ENCODE measurements around the gene CDC45. TPM values are rescaled to one million over a fixed set of nuclear protein-coding genes. Genes with fewer than 3 reads are reported as not detected.

CDC45 gene
- total and polyA plus RNA-seq, 2 of the 13 experiments (the other 11 are each of a cell fraction or from before 2014, with no cell fraction given), result 14.4 to 36.3 TPM

DNA sequence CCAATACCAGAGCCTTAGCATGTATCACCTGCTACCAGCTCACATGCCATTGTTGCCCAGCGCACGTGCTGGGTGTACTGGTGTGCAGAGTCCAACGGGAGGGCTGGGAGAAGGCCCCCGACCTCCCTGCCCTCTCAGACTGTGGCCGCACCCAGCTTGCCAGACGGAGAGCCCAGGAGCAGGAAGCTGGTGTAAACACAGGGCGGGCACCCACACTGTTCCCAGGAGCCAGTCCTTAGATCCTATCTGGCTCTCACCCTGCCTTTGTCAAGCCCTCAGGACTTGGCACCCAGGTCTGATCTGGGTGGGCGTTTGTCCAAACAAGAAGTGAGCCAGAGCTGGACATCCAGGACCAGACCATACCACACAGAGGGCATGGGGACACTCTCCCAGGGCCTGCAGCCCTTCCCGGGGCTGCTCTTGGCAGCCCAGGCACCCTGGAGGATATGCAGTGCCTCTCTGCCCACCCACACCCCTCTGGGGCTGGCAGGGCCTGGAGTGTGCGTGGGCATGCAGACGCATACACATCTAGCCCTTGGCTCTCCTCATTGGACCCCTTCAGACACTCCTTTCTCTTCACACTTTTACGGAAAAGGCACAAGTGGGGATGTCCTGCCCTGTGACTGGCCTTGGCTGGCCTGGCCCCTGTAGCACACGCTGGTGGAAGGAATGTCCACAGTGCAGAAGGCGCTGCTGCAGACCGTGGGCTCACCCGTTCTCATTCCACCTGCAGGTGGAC lies 64.4 kb downstream of the CDC45 start (continued):
- TF ChIP-seq GABPB1 (CRISPR knock-in tag; IDR thresholded peaks at IDR 0.05) (0 out of 2 replicates have a peak, but pooled peaks have one; percentile 41), BCL6 (CRISPR knock-in tag; IDR thresholded peaks at IDR 0.05) (0 out of 2 replicates have a peak, but pooled peaks have one; percentile 26), SALL1 (CRISPR knock-in tag; IDR thresholded peaks at IDR 0.05) (peak; percentile 72), MTA1 (CRISPR knock-in tag; IDR thresholded peaks at IDR 0.05; ENCODE audit: borderline replicate concordance) (peak; percentile 71; the same call in 1 of the 2 replicates), HDAC1 (CRISPR knock-in tag; IDR thresholded peaks at IDR 0.05) (no peak), BRCA1 (CRISPR knock-in tag; IDR thresholded peaks at IDR 0.05) (no peak), TEAD2 (CRISPR knock-in tag; IDR thresholded peaks at IDR 0.05) (no peak), ZNF558 (CRISPR knock-in tag; IDR thresholded peaks at IDR 0.05; ENCODE audit: borderline replicate concordance) (no peak), HOXA5 (CRISPR knock-in tag; IDR thresholded peaks at IDR 0.05) (0 out of 2 replicates have a peak, but pooled peaks have one; percentile 67), YEATS2 (CRISPR knock-in tag; IDR thresholded peaks at IDR 0.05; ENCODE audit: borderline replicate concordance) (peak; percentile 33; the same call in 1 of the 2 replicates), RFXAP (CRISPR knock-in tag; IDR thresholded peaks at IDR 0.05; ENCODE audit: borderline replicate concordance) (0 out of 2 replicates have a peak, but pooled peaks have one; percentile 45), NFE2L1 (CRISPR knock-in tag; IDR thresholded peaks at IDR 0.05; ENCODE audit: borderline replicate concordance) (no peak), ZFP36L1 (CRISPR knock-in tag; IDR thresholded peaks at IDR 0.05) (0 out of 2 replicates have a peak, but pooled peaks have one; percentile 48), ZNF776 (CRISPR knock-in tag; IDR thresholded peaks at IDR 0.05) (no peak), ZNF781 (CRISPR knock-in tag; IDR thresholded peaks at IDR 0.05; ENCODE audit: borderline replicate concordance, not compliant biosample characterization) (peak; percentile 64), KLF16 (CRISPR knock-in tag; IDR thresholded peaks at IDR 0.05) (peak in 1 of 2 experiments; percentile 61; a peak in 1 of 4 replicates), SAP130 (CRISPR knock-in tag; IDR thresholded peaks at IDR 0.05; ENCODE audit: low read depth) (peak; percentile 24; the same call in 1 of the 2 replicates), SP140L (CRISPR knock-in tag; IDR thresholded peaks at IDR 0.05; ENCODE audit: borderline replicate concordance) (no peak), NR2C2 (CRISPR knock-in tag; IDR thresholded peaks at IDR 0.05; ENCODE audit: borderline replicate concordance) (0 out of 2 replicates have a peak, but pooled peaks have one; percentile 30)
- TF ChIP-seq, protein P1, sequence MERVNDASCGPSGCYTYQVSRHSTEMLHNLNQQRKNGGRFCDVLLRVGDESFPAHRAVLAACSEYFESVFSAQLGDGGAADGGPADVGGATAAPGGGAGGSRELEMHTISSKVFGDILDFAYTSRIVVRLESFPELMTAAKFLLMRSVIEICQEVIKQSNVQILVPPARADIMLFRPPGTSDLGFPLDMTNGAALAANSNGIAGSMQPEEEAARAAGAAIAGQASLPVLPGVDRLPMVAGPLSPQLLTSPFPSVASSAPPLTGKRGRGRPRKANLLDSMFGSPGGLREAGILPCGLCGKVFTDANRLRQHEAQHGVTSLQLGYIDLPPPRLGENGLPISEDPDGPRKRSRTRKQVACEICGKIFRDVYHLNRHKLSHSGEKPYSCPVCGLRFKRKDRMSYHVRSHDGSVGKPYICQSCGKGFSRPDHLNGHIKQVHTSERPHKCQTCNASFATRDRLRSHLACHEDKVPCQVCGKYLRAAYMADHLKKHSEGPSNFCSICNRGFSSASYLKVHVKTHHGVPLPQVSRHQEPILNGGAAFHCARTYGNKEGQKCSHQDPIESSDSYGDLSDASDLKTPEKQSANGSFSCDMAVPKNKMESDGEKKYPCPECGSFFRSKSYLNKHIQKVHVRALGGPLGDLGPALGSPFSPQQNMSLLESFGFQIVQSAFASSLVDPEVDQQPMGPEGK (CRISPR knock-in tag; IDR thresholded peaks at IDR 0.05), result peak; percentile 82
- TF ChIP-seq, protein P2, sequence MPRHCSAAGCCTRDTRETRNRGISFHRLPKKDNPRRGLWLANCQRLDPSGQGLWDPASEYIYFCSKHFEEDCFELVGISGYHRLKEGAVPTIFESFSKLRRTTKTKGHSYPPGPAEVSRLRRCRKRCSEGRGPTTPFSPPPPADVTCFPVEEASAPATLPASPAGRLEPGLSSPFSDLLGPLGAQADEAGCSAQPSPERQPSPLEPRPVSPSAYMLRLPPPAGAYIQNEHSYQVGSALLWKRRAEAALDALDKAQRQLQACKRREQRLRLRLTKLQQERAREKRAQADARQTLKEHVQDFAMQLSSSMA (CRISPR knock-in tag; IDR thresholded peaks at IDR 0.05), result no peak
- TF ChIP-seq, protein P3, sequence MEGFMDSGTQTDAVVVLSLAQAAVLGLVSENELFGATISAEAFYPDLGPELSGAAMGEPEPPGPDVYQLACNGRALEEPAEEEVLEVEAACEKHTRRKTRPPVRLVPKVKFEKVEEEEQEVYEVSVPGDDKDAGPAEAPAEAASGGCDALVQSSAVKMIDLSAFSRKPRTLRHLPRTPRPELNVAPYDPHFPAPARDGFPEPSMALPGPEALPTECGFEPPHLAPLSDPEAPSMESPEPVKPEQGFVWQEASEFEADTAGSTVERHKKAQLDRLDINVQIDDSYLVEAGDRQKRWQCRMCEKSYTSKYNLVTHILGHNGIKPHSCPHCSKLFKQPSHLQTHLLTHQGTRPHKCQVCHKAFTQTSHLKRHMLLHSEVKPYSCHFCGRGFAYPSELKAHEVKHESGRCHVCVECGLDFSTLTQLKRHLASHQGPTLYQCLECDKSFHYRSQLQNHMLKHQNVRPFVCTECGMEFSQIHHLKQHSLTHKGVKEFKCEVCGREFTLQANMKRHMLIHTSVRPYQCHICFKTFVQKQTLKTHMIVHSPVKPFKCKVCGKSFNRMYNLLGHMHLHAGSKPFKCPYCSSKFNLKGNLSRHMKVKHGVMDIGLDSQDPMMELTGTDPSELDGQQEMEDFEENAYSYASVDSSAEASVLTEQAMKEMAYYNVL (CRISPR knock-in tag; IDR thresholded peaks at IDR 0.05; ENCODE audit: borderline replicate concordance), result no peak
- TF ChIP-seq, protein P4, sequence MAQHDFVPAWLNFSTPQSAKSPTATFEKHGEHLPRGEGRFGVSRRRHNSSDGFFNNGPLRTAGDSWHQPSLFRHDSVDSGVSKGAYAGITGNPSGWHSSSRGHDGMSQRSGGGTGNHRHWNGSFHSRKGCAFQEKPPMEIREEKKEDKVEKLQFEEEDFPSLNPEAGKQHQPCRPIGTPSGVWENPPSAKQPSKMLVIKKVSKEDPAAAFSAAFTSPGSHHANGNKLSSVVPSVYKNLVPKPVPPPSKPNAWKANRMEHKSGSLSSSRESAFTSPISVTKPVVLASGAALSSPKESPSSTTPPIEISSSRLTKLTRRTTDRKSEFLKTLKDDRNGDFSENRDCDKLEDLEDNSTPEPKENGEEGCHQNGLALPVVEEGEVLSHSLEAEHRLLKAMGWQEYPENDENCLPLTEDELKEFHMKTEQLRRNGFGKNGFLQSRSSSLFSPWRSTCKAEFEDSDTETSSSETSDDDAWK (CRISPR knock-in tag; IDR thresholded peaks at IDR 0.05), result no peak

Measured in HepG2 (cell line).